A549 (cell line): Measurements from ENCODE around the gene IL4I1. TPM values are rescaled to one million over a fixed set of nuclear protein-coding genes. Genes with fewer than 3 reads are reported as not detected.

Experiments used
- ATAC-seq, 2 experiments: fragments of 200-7000 bp in 1 of 2; fragments of >200 bp in 1 of 2; cut with Nextera tagmentation in 1 of 2; cut with Tn5 transposase in 1 of 2; 3 replicates each; pipeline versions ENCODE4 v1.8.0 to v1.9.1; 2018 to 2020; ENCODE audit warnings: mild to moderate bottlenecking in 1 of 2, moderate library complexity in 1 of 2
- CTCF ChIA-PET: fragments of 300-600 bp; sonication (Branson Sonifier 250); formaldehyde crosslinking; extraction: SDS; loops from one replicate; lab custom pipeline; 2021; ENCODE audit warnings: antibody characterized with exemption, inconsistent platforms; lab: Yijun Ruan, JAX
- POLR2A ChIA-PET: fragments of 350-600 bp; formaldehyde crosslinking; extraction: SDS; loops from one replicate; lab custom pipeline; 2021; ENCODE audit warnings: antibody characterized with exemption, inconsistent platforms; lab: Yijun Ruan, JAX
- DNase-seq, 2 experiments: peaks; one replicate each; pipeline versions ENCODE4 v3.0.0 to v3.0.0-alpha.2; 2011 to 2016; ENCODE audit warnings: low read depth in 1 of 2, low spot score in 1 of 2
- FAIRE-seq: peaks from 2 replicates; lab custom pipeline; 2011; peaks lifted over from hg19 to GRCh38; lab: Jason Lieb, UNC
- H3K27ac ChIP-seq, 2 experiments: fragments of >200 bp; sonication (Bioruptor Twin); formaldehyde crosslinking; 3 replicates each; pipeline ENCODE4 v1.5.1; 2016 to 2017
- H3K4me1 ChIP-seq: fragments of >200 bp; sonication (Bioruptor Twin); formaldehyde crosslinking; 3 replicates; pipeline ENCODE4 v1.6.1; 2016
- H3K4me2 ChIP-seq: fragments of >200 bp; sonication (Bioruptor Twin); formaldehyde crosslinking; 3 replicates; pipeline ENCODE4 v1.6.1; 2016
- H3K4me3 ChIP-seq: fragments of >200 bp; sonication (Bioruptor Twin); formaldehyde crosslinking; 3 replicates; pipeline ENCODE4 v1.5.1; 2016
- H3K9me3 ChIP-seq: fragments of >200 bp; sonication (Bioruptor Twin); formaldehyde crosslinking; 3 replicates; pipeline ENCODE4 v1.6.1; 2016
- BHLHE40 ChIP-seq: IDR thresholded peaks from 2 replicates; pipeline ENCODE4 v1.6.1; 2012; ENCODE audit warnings: low read depth, low read length, inconsistent platforms
- CBX8 ChIP-seq: fragments of 200-600 bp; sonication (generic); IDR thresholded peaks from 2 replicates; pipeline ENCODE4 v1.6.1; 2016
- CEBPB ChIP-seq, 2 experiments: fragments of >200 bp in 1 of 2; sonication (Bioruptor Twin) in 1 of 2; formaldehyde crosslinking in 1 of 2; IDR thresholded peaks; 2 replicates each; pipeline ENCODE4 v1.6.1; 2012 to 2016
- CHD4 ChIP-seq: fragments of 200-600 bp; sonication (generic); IDR thresholded peaks from 2 replicates; pipeline ENCODE4 v1.6.1; 2016; ENCODE audit warnings: antibody characterized with exemption, mild to moderate bottlenecking, borderline replicate concordance
- EP300 ChIP-seq, 2 experiments: fragments of >200 bp; sonication (Bioruptor Twin); formaldehyde crosslinking; IDR thresholded peaks; 2 replicates in 1 of 2; 3 replicates in 1 of 2; pipeline ENCODE4 v1.6.1; 2016 to 2017
- ESRRA ChIP-seq: fragments of 150-350 bp; IDR thresholded peaks from 2 replicates; pipeline ENCODE4 v1.6.1; 2014; ENCODE audit warnings: mild to moderate bottlenecking, low read length, borderline replicate concordance
- FOSL2 ChIP-seq, 2 experiments: fragments of 450-650 bp in 1 of 2; fragments of >200 bp in 1 of 2; sonication (Bioruptor Twin) in 1 of 2; formaldehyde crosslinking; IDR thresholded peaks; 2 replicates each; pipeline versions ENCODE4 v1.5.0 to v1.6.1; 2016 to 2020; ENCODE audit warnings: mild to moderate bottlenecking in 1 of 2, moderate library complexity in 1 of 2
- FOXS1 ChIP-seq: fragments of 250-450 bp; sonication (Bioruptor Pico); IDR thresholded peaks from 2 replicates; pipeline ENCODE4 v1.5.0; 2020; ENCODE audit warnings: mild to moderate bottlenecking, moderate library complexity
- GATA3 ChIP-seq: IDR thresholded peaks from 2 replicates; pipeline ENCODE4 v1.6.1; 2012; ENCODE audit warnings: borderline replicate concordance
- HEYL ChIP-seq: fragments of 250-450 bp; sonication (Bioruptor Pico); IDR thresholded peaks from 2 replicates; pipeline ENCODE4 v1.8.0; 2021; ENCODE audit warnings: mild to moderate bottlenecking, moderate library complexity
- HOXB13 ChIP-seq: fragments of 250-450 bp; sonication (Bioruptor Pico); IDR thresholded peaks from 2 replicates; pipeline ENCODE4 v1.5.0; 2020; ENCODE audit warnings: low read depth, mild to moderate bottlenecking, moderate library complexity
- HOXB5 ChIP-seq: fragments of 250-450 bp; sonication (Bioruptor Pico); IDR thresholded peaks from 2 replicates; pipeline ENCODE4 v1.5.0; 2020; ENCODE audit warnings: mild to moderate bottlenecking, moderate library complexity
- JUNB ChIP-seq: fragments of >200 bp; sonication (Bioruptor Twin); formaldehyde crosslinking; IDR thresholded peaks from 2 replicates; pipeline ENCODE4 v1.6.1; 2016
- KDM5A ChIP-seq: fragments of 200-600 bp; sonication (generic); IDR thresholded peaks from 2 replicates; pipeline ENCODE4 v1.6.1; 2016; ENCODE audit warnings: antibody characterized with exemption, mild to moderate bottlenecking
- MAZ ChIP-seq: fragments of 150-350 bp; IDR thresholded peaks from 2 replicates; pipeline ENCODE4 v1.6.1; 2014; ENCODE audit warnings: antibody characterized with exemption, low read depth, low read length, borderline replicate concordance
- NR3C1 ChIP-seq: fragments of >200 bp; sonication (Bioruptor Twin); formaldehyde crosslinking; IDR thresholded peaks from 3 replicates; pipeline ENCODE4 v1.6.1; 2017
- POLR2A ChIP-seq: IDR thresholded peaks from 2 replicates; pipeline ENCODE4 v1.6.1; 2012; ENCODE audit warnings: mild to moderate bottlenecking, low read length
- RAD21 ChIP-seq, 2 experiments: fragments of >200 bp in 1 of 2; sonication (Bioruptor Twin) in 1 of 2; formaldehyde crosslinking in 1 of 2; IDR thresholded peaks in 1 of 2; conservative IDR thresholded peaks in 1 of 2; 2 replicates in 1 of 2; 3 replicates in 1 of 2; pipeline ENCODE4 v1.6.1; 2012 to 2018; ENCODE audit warnings: inconsistent platforms in 1 of 2
- RARB ChIP-seq: fragments of 250-450 bp; sonication (Bioruptor Pico); IDR thresholded peaks from 2 replicates; pipeline ENCODE4 v1.8.0; 2021; ENCODE audit warnings: mild to moderate bottlenecking, moderate library complexity
- SREBF2 ChIP-seq: fragments of 450-650 bp; IDR thresholded peaks from 2 replicates; pipeline ENCODE4 v1.6.1; 2014; ENCODE audit warnings: mild to moderate bottlenecking, moderate library complexity
- ZC3H11A ChIP-seq: fragments of 450-650 bp; IDR thresholded peaks from 2 replicates; pipeline ENCODE4 v1.6.1; 2014; ENCODE audit warnings: antibody characterized with exemption, mild to moderate bottlenecking
- ZFP36 ChIP-seq: fragments of 450-650 bp; IDR thresholded peaks from 2 replicates; pipeline ENCODE4 v1.6.1; 2014; ENCODE audit warnings: borderline replicate concordance; ENCODE audit not compliant: partially characterized antibody
- ZSCAN20 ChIP-seq: fragments of 250-450 bp; sonication (Bioruptor Pico); IDR thresholded peaks from 2 replicates; pipeline ENCODE4 v1.8.0; 2022; ENCODE audit warnings: mild to moderate bottlenecking, moderate library complexity
- WGBS: methylation state at CpG from one replicate; pipeline ENCODE4 v1.1.6; 2017; ENCODE audit errors: missing lambda C conversion rate; 5-methylcytosine and 5-hydroxymethylcytosine counted together
- polyA plus RNA-seq, 4 experiments: library from polyadenylated mRNA; depleted of rRNA in 3 of 4; stranded (reverse); fragments of >200 nt; fragmentation: RNase III in 1 of 4; extraction: RNeasy Plus Mini Kit Qiagen cat#74134 plus additional on column Dnase treatment in 1 of 4; gene quantifications; 2 replicates in 3 of 4; 3 replicates in 1 of 4; pipeline ENCODE4 v1.2.3, GENCODE V29; 2011 to 2017
- TF ChIP-seq, protein P1 (sequence below): fragments of 250-450 bp; sonication (Bioruptor Pico); IDR thresholded peaks from 2 replicates; pipeline ENCODE4 v1.5.0; 2021; ENCODE audit warnings: mild to moderate bottlenecking, moderate library complexity, borderline replicate concordance
- TF ChIP-seq, protein P2 (sequence below): fragments of 150-350 bp; IDR thresholded peaks from 2 replicates; pipeline ENCODE4 v1.6.1; 2014; ENCODE audit warnings: low read depth, mild to moderate bottlenecking, low read length
- TF ChIP-seq, protein P3 (sequence below): fragments of >200 bp; sonication (Bioruptor Twin); formaldehyde crosslinking; IDR thresholded peaks from 3 replicates; pipeline ENCODE4 v1.6.1; 2016
- TF ChIP-seq, protein P4 (sequence below): IDR thresholded peaks from 2 replicates; pipeline ENCODE4 v1.6.1; 2012; ENCODE audit warnings: low read depth, borderline replicate concordance
- TF ChIP-seq, protein P5 (sequence below): fragments of >200 bp; sonication (Bioruptor Twin); formaldehyde crosslinking; IDR thresholded peaks from 2 replicates; pipeline ENCODE4 v1.6.1; 2016

Gene IL4I1
- polyA plus RNA-seq, 2 of the 4 experiments (the other 2 are of a cell fraction): 0.18 to 0.62 TPM

DNA sequence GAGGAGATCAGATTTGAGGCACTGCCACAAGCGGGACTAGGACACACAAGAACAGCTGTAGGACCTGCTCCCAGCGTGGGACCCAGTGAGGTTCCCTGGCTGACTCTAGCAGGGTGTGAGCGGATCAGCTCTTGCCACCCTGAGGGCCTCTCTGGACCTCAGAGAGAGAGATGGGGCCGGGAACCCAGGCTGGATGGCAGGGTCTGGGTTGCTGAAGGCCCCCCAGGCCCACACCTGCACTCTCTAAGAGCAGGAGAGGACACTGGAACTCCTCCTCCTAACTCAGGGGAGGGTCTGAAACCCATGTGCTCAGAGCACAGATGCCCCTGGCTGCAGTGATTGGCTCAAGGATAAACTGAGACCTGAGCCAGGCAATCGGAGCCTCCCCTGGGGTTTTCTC is 13.5 kb upstream of the IL4I1 start:
- no peak overlapping the region for H3K4me3 ChIP-seq
- no peak; a peak in 2 of 6 replicates for ATAC-seq
- CTCF ChIA-PET: interaction anchor here (1.8 to 2.4 kb wide), 4 partner anchors 16 to 28 kb away, joined by 6 to 14 read pairs (median 11); no protein-coding TSS in a partner anchor
- H3K9me3 ChIP-seq: no peaks in the 10 kb centered on the region
- no peaks in the 10 kb centered on the region for H3K4me1 ChIP-seq
- WGBS: 95% methylated on average over 4 of the region's 5 CpGs
- POLR2A ChIA-PET: no interaction called here
- TF ChIP-seq KDM5A (no peak), FOXS1 (CRISPR knock-in tag) (no peak), CBX8 (no peak), SREBF2 (no peak), FOSL2 (IDR thresholded peaks at IDR 0.05) (no peak), FOSL2 (CRISPR knock-in tag; IDR thresholded peaks at IDR 0.05) (no peak), GATA3 (no peak), JUNB (no peak), EP300 (IDR thresholded peaks at IDR 0.05) (no peak), NR3C1 (no peak), RARB (CRISPR knock-in tag) (no peak), HOXB13 (CRISPR knock-in tag) (no peak), RAD21 (conservative IDR thresholded peaks at IDR 0.05 in 1 of 2, IDR thresholded peaks at IDR 0.05 in 1 of 2) (no peak), MAZ (no peak), ZC3H11A (no peak)
- TF ChIP-seq, protein P1, sequence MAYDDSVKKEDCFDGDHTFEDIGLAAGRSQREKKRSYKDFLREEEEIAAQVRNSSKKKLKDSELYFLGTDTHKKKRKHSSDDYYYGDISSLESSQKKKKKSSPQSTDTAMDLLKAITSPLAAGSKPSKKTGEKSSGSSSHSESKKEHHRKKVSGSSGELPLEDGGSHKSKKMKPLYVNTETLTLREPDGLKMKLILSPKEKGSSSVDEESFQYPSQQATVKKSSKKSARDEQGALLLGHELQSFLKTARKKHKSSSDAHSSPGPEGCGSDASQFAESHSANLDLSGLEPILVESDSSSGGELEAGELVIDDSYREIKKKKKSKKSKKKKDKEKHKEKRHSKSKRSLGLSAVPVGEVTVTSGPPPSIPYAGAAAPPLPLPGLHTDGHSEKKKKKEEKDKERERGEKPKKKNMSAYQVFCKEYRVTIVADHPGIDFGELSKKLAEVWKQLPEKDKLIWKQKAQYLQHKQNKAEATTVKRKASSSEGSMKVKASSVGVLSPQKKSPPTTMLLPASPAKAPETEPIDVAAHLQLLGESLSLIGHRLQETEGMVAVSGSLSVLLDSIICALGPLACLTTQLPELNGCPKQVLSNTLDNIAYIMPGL: no peak
- TF ChIP-seq, protein P2, sequence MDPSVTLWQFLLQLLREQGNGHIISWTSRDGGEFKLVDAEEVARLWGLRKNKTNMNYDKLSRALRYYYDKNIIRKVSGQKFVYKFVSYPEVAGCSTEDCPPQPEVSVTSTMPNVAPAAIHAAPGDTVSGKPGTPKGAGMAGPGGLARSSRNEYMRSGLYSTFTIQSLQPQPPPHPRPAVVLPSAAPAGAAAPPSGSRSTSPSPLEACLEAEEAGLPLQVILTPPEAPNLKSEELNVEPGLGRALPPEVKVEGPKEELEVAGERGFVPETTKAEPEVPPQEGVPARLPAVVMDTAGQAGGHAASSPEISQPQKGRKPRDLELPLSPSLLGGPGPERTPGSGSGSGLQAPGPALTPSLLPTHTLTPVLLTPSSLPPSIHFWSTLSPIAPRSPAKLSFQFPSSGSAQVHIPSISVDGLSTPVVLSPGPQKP: no peak
- TF ChIP-seq, protein P3, sequence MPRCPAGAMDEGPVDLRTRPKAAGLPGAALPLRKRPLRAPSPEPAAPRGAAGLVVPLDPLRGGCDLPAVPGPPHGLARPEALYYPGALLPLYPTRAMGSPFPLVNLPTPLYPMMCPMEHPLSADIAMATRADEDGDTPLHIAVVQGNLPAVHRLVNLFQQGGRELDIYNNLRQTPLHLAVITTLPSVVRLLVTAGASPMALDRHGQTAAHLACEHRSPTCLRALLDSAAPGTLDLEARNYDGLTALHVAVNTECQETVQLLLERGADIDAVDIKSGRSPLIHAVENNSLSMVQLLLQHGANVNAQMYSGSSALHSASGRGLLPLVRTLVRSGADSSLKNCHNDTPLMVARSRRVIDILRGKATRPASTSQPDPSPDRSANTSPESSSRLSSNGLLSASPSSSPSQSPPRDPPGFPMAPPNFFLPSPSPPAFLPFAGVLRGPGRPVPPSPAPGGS: no peak
- no peak overlapping the region for H3K27ac ChIP-seq
- DNase-seq: no peak
- H3K4me2 ChIP-seq: no peak overlapping the region
- FAIRE-seq: no peak

DNA sequence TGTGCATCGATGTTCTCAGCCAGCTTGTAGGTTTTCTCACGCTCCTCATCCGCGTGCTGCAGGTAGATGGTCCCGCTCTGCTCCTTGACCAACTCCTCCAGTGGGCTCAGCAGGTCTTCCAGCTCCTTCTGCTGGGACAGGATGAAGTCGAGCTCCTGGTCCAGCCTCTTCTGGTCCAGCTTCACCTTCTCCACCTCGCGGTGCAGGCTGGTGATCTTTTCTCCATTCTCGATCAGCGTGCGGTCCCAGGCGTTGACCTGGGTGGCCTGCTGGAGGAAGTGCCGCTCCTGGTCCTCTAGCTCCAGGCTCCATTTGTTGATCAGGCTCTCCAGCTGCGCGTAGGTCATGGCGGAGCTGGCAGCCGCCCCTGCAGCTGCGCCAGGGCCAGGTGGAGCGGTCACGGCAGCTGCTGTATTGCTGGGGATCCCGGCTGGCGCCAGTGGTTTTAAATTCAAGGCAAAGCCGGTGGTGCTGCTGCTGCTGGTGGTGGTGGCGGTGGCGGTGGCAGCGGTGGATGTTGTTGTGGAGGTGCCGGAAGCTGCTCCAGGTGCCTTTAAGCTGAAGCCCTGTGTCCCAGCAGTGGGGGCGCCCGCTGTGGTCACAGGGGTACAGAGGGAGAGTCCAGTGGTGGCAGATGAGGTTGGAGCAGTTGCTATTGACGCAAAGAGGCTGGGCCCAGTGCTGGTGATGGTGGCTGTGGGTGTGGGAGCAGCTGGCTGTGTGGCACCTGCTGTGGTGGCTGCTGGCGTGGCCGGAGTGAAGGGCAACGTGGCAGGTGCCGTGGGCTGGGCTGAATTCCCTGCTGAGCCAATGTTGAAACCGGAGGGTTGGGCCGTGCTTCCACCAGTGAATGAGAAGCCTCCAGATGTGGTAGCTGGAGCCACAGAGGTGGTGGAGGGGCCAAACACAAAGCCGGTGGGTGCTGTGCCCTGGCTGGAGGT is 12.1 kb upstream of the IL4I1 start:
- Histone ChIP-seq H3K4me3 (no peak overlapping the region), H3K27ac (no peak overlapping the region), H3K4me1 (no peaks in the 10 kb centered on the region), H3K4me2 (no peak overlapping the region), H3K9me3 (no peaks in the 10 kb centered on the region)
- POLR2A ChIA-PET: interaction anchor here (0.5 to 1.0 kb wide), 2 partner anchors 17 to 21 kb away, joined by 3 to 4 read pairs; no protein-coding TSS in a partner anchor
- DNase-seq: no peak
- CTCF ChIA-PET: interaction anchor here (1.0 to 2.4 kb wide), 4 partner anchors 11 to 29 kb away, joined by 3 to 14 read pairs (median 6); no protein-coding TSS in a partner anchor
- whole genome bisulfite sequencing: 96% methylated on average over 37 of the region's 37 CpGs
- FAIRE-seq: no peak
- no peak for ATAC-seq
- no peak for TF ChIP-seq BHLHE40
- no peak for TF ChIP-seq ZFP36
- TF ChIP-seq ESRRA: no peak
- no peak for TF ChIP-seq CEBPB (IDR thresholded peaks at IDR 0.05)
- TF ChIP-seq HEYL: no peak
- TF ChIP-seq GATA3: no peak
- no peak for TF ChIP-seq POLR2A
- TF ChIP-seq HOXB13 (CRISPR knock-in tag): no peak
- TF ChIP-seq FOXS1 (CRISPR knock-in tag): no peak
- TF ChIP-seq NR3C1: no peak
- TF ChIP-seq ZSCAN20 (CRISPR knock-in tag): no peak
- TF ChIP-seq, protein P4, sequence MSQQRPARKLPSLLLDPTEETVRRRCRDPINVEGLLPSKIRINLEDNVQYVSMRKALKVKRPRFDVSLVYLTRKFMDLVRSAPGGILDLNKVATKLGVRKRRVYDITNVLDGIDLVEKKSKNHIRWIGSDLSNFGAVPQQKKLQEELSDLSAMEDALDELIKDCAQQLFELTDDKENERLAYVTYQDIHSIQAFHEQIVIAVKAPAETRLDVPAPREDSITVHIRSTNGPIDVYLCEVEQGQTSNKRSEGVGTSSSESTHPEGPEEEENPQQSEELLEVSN: no peak
- TF ChIP-seq HOXB5 (CRISPR knock-in tag): no peak
- no peak for TF ChIP-seq CHD4
- TF ChIP-seq, protein P1: no peak
- TF ChIP-seq, protein P5, sequence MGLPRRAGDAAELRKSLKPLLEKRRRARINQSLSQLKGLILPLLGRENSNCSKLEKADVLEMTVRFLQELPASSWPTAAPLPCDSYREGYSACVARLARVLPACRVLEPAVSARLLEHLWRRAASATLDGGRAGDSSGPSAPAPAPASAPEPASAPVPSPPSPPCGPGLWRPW: no peak
- TF ChIP-seq RAD21 (conservative IDR thresholded peaks at IDR 0.05 in 1 of 2, IDR thresholded peaks at IDR 0.05 in 1 of 2): no peak
